Tibial nerve (tissue), 3 donors: ENCODE data around the gene ABCA4.

Experiments
- POLR2A ChIP-seq, 2 donors: fragments of 450-650 bp; IDR thresholded peaks; one replicate each; pipeline ENCODE4 v1.6.1; 2017; ENCODE audit warnings: antibody characterized with exemption in 2 of 2, mild to moderate bottlenecking in 2 of 2, moderate library complexity in 2 of 2
- TF ChIP-seq, protein P1 (sequence below), 5 experiments: fragments of 200-600 bp in 3 of 5; fragments of 450-650 bp in 2 of 5; sonication (generic) in 3 of 5; IDR thresholded peaks; one replicate each; pipeline ENCODE4 v1.5.1; 2016 to 2019; ENCODE audit warnings: antibody characterized with exemption in 5 of 5, mild to moderate bottlenecking in 3 of 5, moderate library complexity in 2 of 5

DNA sequence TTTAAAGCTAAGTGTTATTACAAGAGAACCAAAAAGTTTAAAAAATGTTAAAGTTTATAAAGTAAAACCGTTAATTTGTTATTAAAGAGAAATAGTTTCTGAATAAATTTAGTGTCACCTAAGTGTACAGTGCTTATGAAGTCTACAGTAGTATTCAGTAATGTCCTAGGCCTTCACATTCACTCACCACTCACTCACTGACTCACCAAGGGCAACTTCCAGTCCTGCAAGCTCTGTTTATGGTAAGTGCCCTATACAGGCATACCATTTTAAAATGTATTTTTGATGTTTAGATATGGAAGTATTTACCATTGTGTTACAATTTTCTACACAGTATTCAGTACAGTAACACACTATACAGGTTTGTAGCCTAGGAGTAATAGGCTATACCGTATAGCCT, 151.6 kb downstream of the ABCA4 start:
- TF ChIP-seq, protein P1, sequence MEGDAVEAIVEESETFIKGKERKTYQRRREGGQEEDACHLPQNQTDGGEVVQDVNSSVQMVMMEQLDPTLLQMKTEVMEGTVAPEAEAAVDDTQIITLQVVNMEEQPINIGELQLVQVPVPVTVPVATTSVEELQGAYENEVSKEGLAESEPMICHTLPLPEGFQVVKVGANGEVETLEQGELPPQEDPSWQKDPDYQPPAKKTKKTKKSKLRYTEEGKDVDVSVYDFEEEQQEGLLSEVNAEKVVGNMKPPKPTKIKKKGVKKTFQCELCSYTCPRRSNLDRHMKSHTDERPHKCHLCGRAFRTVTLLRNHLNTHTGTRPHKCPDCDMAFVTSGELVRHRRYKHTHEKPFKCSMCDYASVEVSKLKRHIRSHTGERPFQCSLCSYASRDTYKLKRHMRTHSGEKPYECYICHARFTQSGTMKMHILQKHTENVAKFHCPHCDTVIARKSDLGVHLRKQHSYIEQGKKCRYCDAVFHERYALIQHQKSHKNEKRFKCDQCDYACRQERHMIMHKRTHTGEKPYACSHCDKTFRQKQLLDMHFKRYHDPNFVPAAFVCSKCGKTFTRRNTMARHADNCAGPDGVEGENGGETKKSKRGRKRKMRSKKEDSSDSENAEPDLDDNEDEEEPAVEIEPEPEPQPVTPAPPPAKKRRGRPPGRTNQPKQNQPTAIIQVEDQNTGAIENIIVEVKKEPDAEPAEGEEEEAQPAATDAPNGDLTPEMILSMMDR (IDR thresholded peaks at IDR 0.05), result no peak
- no peak for TF ChIP-seq POLR2A (IDR thresholded peaks at IDR 0.05)
